ENCODE data around the gene SERF1A.
"Not testable (repeated sequence)": the region's sequence is repeated elsewhere in the genome, so short reads cannot be mapped to it uniquely, and the experiment has no call there.

SERF1A gene

DNA sequence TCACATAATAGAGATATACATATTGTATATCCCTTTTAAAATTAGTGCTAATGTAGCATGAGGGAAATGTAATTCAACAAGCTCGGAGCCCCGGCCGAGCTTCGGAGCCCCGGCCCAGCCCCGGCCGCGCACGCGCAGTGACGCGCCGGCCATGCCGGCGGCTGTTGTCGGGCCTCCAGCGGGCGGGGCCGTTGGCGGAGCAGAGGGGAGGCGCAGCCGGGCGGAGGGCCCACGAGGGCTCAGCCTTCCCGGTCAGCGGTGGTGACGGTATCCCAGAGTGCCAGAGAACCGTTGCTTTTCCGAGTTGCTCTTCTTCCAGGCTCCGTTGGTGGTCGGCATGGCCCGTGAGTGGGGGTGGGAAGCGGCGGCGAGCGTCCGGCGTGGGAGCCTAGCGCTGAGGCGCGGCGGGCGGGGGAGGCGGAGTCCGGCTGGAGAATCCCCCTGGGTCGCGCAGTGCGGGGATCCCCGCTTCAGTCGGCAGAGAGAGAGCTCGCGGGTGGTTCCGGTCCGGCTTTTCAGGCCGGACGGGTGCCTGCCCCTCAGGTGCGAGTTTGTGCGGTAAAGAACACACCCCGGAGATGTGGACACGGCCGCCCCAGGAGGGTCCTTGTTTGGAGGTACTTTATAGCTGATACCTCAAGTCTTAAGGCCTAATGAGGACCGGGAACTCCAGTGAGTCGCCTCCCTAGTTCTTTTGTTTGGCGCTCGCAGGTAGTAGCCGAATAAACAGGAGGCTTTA is at the start of gene SERF1A:
Gene SERF1A, plus strand, starts transcription at position 137 of the 739 bp plus-strand sequence. Its CDS starts 201 bp downstream, at position 338.
- not testable (repeated sequence) for H3K27ac ChIP-seq

DNA sequence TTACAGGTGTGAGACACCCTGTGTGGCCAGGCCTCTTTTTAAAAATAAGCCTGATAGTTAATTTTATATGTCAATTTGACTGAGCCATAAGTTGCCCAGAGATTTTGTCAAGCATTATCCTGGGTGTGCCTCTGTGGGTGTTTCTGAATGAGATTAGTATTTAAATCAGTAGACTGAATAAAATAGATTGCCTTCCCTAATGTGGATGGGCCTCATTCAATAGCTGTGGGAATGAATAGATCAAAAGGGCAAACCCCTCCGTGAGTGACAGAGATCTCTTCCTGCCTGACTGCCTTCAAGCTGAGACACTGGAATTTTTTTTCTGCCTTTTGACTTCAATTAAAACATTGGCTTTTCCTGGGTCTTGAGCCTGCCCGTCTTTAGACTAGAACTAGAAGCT is 33.7 kb upstream of the SERF1A start:
- H3K27ac ChIP-seq, result not testable (repeated sequence)

DNA sequence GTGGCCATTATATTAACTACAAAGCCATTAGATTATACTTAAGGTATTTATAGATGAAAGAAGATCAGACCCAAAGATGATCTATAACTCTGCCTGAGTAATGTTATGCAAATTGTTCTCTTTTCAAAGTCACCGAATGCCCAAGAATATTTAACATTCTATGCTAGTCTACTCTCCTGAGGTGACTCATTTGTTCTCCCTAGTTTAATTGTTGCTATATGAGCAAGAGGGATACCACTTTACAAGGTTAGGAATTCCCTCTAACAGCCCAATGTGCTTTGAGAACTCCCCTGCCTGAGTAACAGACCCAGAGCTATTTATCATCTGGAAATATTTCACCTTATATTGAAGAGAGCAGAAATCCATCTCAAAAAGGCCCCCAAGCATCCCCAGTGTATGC is 29.8 kb upstream of the SERF1A start:
- not testable (repeated sequence) for H3K27ac ChIP-seq

DNA sequence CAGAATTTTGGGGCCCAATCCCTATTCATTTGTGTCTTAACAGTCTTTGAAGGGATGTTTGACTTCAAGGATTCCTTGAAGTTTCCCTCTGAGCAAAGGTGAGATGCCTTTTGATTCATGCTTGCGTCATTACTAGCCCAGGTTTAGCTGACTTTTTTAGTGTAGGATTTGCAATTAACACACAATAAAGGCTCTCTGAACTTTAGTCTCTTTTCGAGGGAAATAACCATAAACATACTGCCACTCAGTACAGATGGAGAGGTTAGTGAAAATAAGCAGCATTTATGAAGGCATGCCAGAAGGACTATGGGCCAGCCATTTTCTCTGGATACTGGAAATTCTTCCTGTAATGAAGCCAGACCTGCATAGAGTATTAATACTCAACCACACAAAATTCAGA is 4.4 kb upstream of the SERF1A start:
- H3K27ac ChIP-seq, result not testable (repeated sequence)

DNA sequence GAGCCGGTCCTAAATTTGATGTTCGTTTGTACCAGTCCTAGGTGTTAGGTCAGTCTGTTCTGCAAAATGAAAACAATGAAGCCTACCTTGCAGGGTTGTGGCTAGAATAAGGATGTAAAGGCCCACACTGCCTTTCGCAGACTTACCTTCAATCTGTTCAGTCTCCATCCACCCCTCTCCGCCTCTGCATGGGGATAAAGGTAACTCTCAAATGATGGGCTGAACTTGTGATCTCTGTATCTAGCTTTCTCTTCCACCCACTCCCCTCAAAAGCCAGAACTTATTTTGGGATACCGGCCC is 753 bp downstream of the SERF1A start:
- not testable (repeated sequence) for H3K27ac ChIP-seq

DNA sequence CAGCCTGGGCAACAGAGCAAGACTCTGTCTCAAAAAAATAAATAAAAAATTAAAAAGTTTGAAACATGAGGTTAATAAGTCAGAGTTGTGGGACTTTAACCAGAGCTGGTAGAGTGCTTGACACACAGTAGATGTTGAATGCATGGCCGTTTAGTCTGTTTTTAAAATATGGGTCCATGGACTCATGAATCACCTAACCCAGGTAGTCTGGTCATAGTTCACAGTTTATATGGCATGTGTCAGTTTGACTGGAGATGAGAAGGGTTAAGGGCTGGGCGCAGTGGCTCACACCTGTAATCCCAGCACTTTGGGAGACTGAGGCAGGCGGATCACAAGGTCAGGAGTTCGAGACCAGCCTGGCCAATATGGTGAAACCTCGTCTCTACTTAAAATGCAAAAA is 6.2 kb downstream of the SERF1A start:
- not testable (repeated sequence) for H3K27ac ChIP-seq

DNA sequence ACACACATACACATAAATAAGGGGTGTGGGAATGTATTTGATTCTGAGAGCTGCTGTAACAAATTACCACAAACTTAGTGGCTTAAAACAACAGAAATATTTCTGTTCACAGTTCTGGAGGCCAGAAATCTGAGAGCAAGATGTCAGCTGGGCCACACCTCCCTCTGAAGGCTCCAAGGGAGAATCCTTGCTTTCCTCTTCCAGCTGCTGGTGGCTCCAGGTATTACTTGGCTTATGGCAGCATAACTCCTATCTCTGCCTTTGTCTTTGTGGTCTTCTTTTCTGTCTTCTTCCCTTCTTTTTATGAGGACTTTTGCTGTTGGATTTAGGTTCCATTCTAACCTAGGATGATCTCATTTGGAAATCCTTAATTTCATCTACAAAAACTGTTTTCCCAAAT is 16.4 kb downstream of the SERF1A start:
- not testable (repeated sequence) for H3K27ac ChIP-seq

DNA sequence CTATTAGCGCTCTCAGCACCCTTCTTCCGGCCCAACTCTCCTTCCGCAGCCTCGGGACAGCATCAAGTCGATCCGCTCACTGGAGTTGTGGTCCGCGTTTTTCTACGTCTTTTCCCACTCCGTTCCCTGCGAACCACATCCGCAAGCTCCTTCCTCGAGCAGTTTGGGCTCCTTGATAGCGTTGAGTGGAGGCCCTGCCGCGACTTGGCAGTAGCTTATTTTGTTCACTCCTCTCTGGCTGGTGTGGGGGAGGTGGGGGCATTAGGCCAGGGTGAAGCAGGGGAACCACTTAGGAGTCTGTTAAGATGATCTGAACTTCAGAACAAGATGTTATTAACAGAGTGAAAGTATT is 24.7 kb downstream of the SERF1A start:
- not testable (repeated sequence) for H3K27ac ChIP-seq

DNA sequence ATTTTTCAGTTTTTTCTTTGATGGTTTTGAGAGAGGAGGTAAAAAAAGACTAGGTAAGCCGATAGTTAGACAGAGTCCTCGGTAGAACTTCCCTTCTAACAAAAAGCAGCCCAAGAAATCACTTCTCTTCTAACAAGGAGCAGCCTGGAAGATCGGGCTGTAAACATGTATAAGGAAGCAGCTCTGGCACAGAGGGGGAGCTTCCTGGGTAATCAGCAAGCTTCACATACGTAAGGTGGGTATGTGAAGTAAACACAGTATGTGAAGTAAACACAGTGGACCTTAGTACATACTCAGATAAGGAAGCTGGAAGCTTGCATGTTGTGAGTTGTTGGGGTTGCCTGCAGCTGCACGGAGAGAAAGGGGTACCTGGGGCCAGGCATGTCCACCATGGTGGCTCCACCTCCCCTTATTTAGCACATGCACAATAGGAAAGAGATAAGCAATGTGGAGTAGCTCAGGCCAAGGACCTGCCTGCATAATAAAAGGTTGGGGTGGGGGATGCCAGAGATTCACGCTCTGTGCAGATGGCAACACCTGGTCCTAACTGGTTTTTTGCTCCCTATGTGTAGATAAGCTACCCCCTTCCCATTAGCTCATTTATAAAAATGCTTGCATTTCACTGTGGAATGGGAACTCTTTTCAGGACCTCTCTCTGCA is 31.4 kb downstream of the SERF1A start:
- not testable (repeated sequence) for H3K27ac ChIP-seq

DNA sequence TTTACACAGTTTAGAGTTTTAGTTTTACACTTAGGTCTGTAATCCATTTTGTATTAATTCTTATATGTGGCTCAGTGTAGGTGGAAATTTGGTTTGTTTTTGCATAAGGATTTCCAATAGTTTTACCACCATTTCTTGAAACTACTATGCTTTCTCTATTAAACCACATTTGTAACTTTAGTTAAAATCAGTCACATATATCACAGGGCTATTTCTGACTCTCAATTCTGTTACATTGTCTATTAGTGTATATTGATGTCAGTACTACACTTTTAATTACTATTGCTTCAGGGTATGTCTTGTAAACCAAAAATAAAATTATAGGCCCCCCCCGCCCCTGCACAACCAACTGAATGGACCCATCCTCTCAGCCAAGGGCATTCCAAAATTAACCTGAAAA is 32.1 kb downstream of the SERF1A start:
- H3K27ac ChIP-seq, result not testable (repeated sequence)

DNA sequence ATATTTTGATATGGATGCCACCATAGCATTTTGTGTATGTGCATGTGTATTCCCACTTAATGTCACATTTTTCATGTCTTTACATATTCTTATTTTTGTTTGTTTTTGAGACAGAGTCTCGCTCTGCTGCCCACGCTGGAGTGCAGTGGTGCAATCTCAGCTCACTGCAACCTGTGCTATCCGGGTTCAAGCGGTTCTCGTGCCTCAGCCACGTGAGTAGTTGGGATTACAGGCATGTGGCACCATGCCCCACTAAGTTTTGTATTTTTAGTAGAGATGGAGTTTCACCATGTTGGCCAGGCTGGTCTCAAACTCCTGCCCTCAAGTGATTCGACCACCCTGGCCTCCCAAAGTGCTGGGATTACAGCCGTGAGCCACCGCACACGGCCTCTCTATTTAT is 52.6 kb downstream of the SERF1A start:
- H3K27ac ChIP-seq, result not testable (repeated sequence)

All from C4-2B (cell line).